ENCODE results near the gene LGR6.
A peak's percentile ranks its signal among the peaks of the same experiment; 100 is the strongest.
"Not testable (repeated sequence)": the region's sequence is repeated elsewhere in the genome, so short reads cannot be mapped to it uniquely, and the experiment has no call there.

Gene LGR6

GRCh38 chr1:202193614-202194327, at the start of gene LGR6:
TSS of gene LGR6 (plus strand) at chr1:202193799. CDS start at chr1:202193990, 191 bp downstream.
- Histone ChIP-seq H3K4me3 (ENCODE audit: insufficient read length, low read depth) (peak within 1 kb of the TSS; percentile 34), H3K4me1 (ENCODE audit: insufficient read depth, insufficient read length) (peaks cover 18% of the 10 kb centered on the region), H3K27me3 (ENCODE audit: insufficient read depth, insufficient read length) (peaks cover 42% of the 10 kb centered on the region), H3K9ac (ENCODE audit: insufficient read length, low read depth) (peak within 1 kb of the TSS; percentile 63), H3K9me3 (ENCODE audit: insufficient read depth, low read length) (no peaks in the 10 kb centered on the region; the same call in 1 of the 2 replicates), H3K36me3 (ENCODE audit: insufficient read depth, insufficient read length, low read length) (no peaks in the 10 kb centered on the region)
- peak; percentile 75 for TF ChIP-seq SUZ12 (IDR thresholded peaks at IDR 0.05; ENCODE audit: extremely low read depth, insufficient read depth, insufficient read length)
- no peak for TF ChIP-seq ZNF274 (IDR thresholded peaks at IDR 0.05; ENCODE audit: low read depth, low read length)
- DNase-seq (ENCODE audit: low read depth, low spot score) = no peak

GRCh38 chr1:202144402-202145067, 49.1 kb upstream of the LGR6 start, which contains the start of gene ARL8A:
TSS of gene ARL8A (minus strand) at chr1:202144737. CDS start at chr1:202144572, 165 bp downstream.
- Histone ChIP-seq H3K9me3 (ENCODE audit: insufficient read depth, low read length) (no peaks in the 10 kb centered on the region), H3K9ac (ENCODE audit: insufficient read length, low read depth) (peak within 1 kb of the TSS; percentile 88), H3K36me3 (ENCODE audit: insufficient read depth, insufficient read length, low read length) (peaks cover 22% of the 10 kb centered on the region), H3K4me1 (ENCODE audit: insufficient read depth, insufficient read length) (peaks cover 6% of the 10 kb centered on the region), H3K27me3 (ENCODE audit: insufficient read depth, insufficient read length) (peaks cover 17% of the 10 kb centered on the region), H3K4me3 (ENCODE audit: insufficient read length, low read depth) (peak within 1 kb of the TSS; percentile 85)
- TF ChIP-seq SUZ12 (IDR thresholded peaks at IDR 0.05; ENCODE audit: extremely low read depth, insufficient read depth, insufficient read length) (no peak), ZNF274 (IDR thresholded peaks at IDR 0.05; ENCODE audit: low read depth, low read length) (no peak), YY1 (IDR thresholded peaks at IDR 0.05; ENCODE audit: insufficient read depth, insufficient read length) (no peak)
- DNase-seq (ENCODE audit: low read depth, low spot score) = no peak

GRCh38 chr1:202145068-202145743, 48.4 kb upstream of the LGR6 start:
- Histone ChIP-seq H3K4me1 (ENCODE audit: insufficient read depth, insufficient read length) (peaks cover 6% of the 10 kb centered on the region), H3K36me3 (ENCODE audit: insufficient read depth, insufficient read length, low read length) (peaks cover 22% of the 10 kb centered on the region), H3K27me3 (ENCODE audit: insufficient read depth, insufficient read length) (peaks cover 17% of the 10 kb centered on the region), H3K4me3 (ENCODE audit: insufficient read length, low read depth) (peak overlapping the region; percentile 85), H3K9me3 (ENCODE audit: insufficient read depth, low read length) (no peaks in the 10 kb centered on the region), H3K9ac (ENCODE audit: insufficient read length, low read depth) (peak overlapping the region; percentile 88)
- no peak for DNase-seq (ENCODE audit: low read depth, low spot score)
- TF ChIP-seq SUZ12 (IDR thresholded peaks at IDR 0.05; ENCODE audit: extremely low read depth, insufficient read depth, insufficient read length) = no peak
- TF ChIP-seq ZNF274 (IDR thresholded peaks at IDR 0.05; ENCODE audit: low read depth, low read length) = no peak
- TF ChIP-seq YY1 (IDR thresholded peaks at IDR 0.05; ENCODE audit: insufficient read depth, insufficient read length) = no peak

- not testable (repeated sequence) for H3K4me1 ChIP-seq (ENCODE audit: insufficient read depth, insufficient read length); H3K4me3 ChIP-seq (ENCODE audit: insufficient read length, low read depth); H3K9me3 ChIP-seq (ENCODE audit: insufficient read depth, low read length); H3K9ac ChIP-seq (ENCODE audit: insufficient read length, low read depth); DNase-seq (ENCODE audit: low read depth, low spot score)
- H3K36me3 ChIP-seq (ENCODE audit: insufficient read depth, insufficient read length, low read length) = peaks cover 17% of the 10 kb centered on the region
- peaks cover 17% of the 10 kb centered on the region for H3K27me3 ChIP-seq (ENCODE audit: insufficient read depth, insufficient read length)
Measured at GRCh38 chr1:202145744-202146140, 47.9 kb upstream of the LGR6 start.

GRCh38 chr1:202146279-202146678, 47.3 kb upstream of the LGR6 start:
- H3K36me3 ChIP-seq (ENCODE audit: insufficient read depth, insufficient read length, low read length) = peaks cover 13% of the 10 kb centered on the region
- peaks cover 6% of the 10 kb centered on the region for H3K4me1 ChIP-seq (ENCODE audit: insufficient read depth, insufficient read length)
- H3K4me3 ChIP-seq (ENCODE audit: insufficient read length, low read depth) = no peak overlapping the region
- peaks cover 17% of the 10 kb centered on the region for H3K27me3 ChIP-seq (ENCODE audit: insufficient read depth, insufficient read length)
- TF ChIP-seq YY1 (IDR thresholded peaks at IDR 0.05; ENCODE audit: insufficient read depth, insufficient read length) = no peak
- no peak for TF ChIP-seq ZNF274 (IDR thresholded peaks at IDR 0.05; ENCODE audit: low read depth, low read length)
- TF ChIP-seq SUZ12 (IDR thresholded peaks at IDR 0.05; ENCODE audit: extremely low read depth, insufficient read depth, insufficient read length) = no peak
- H3K9me3 ChIP-seq (ENCODE audit: insufficient read depth, low read length) = no peaks in the 10 kb centered on the region
- DNase-seq (ENCODE audit: low read depth, low spot score) = no peak
- H3K9ac ChIP-seq (ENCODE audit: insufficient read length, low read depth) = no peak overlapping the region

- H3K4me1 ChIP-seq (ENCODE audit: insufficient read depth, insufficient read length) = peaks cover 6% of the 10 kb centered on the region
- H3K36me3 ChIP-seq (ENCODE audit: insufficient read depth, insufficient read length, low read length) = peaks cover 13% of the 10 kb centered on the region
- H3K27me3 ChIP-seq (ENCODE audit: insufficient read depth, insufficient read length) = peaks cover 17% of the 10 kb centered on the region
- no peak for DNase-seq (ENCODE audit: low read depth, low spot score)
- no peaks in the 10 kb centered on the region for H3K9me3 ChIP-seq (ENCODE audit: insufficient read depth, low read length)
- H3K9ac ChIP-seq (ENCODE audit: insufficient read length, low read depth) = no peak overlapping the region
- no peak for TF ChIP-seq ZNF274 (IDR thresholded peaks at IDR 0.05; ENCODE audit: low read depth, low read length)
- TF ChIP-seq SUZ12 (IDR thresholded peaks at IDR 0.05; ENCODE audit: extremely low read depth, insufficient read depth, insufficient read length) = no peak
- no peak for TF ChIP-seq YY1 (IDR thresholded peaks at IDR 0.05; ENCODE audit: insufficient read depth, insufficient read length)
- H3K4me3 ChIP-seq (ENCODE audit: insufficient read length, low read depth) = no peak overlapping the region
Measured at GRCh38 chr1:202146993-202147392, 46.6 kb upstream of the LGR6 start.

GRCh38 chr1:202148391-202148790, 45.2 kb upstream of the LGR6 start:
- H3K4me3 ChIP-seq (ENCODE audit: insufficient read length, low read depth) = no peak overlapping the region
- TF ChIP-seq SUZ12 (IDR thresholded peaks at IDR 0.05; ENCODE audit: extremely low read depth, insufficient read depth, insufficient read length) (no peak), YY1 (IDR thresholded peaks at IDR 0.05; ENCODE audit: insufficient read depth, insufficient read length) (no peak), ZNF274 (IDR thresholded peaks at IDR 0.05; ENCODE audit: low read depth, low read length) (no peak)
- H3K27me3 ChIP-seq (ENCODE audit: insufficient read depth, insufficient read length) = peaks cover 17% of the 10 kb centered on the region
- no peak for DNase-seq (ENCODE audit: low read depth, low spot score)
- H3K4me1 ChIP-seq (ENCODE audit: insufficient read depth, insufficient read length) = peaks cover 3% of the 10 kb centered on the region
- H3K9me3 ChIP-seq (ENCODE audit: insufficient read depth, low read length) = no peaks in the 10 kb centered on the region
- no peak overlapping the region for H3K9ac ChIP-seq (ENCODE audit: insufficient read length, low read depth)
- H3K36me3 ChIP-seq (ENCODE audit: insufficient read depth, insufficient read length, low read length) = no peaks in the 10 kb centered on the region

Measured in NT2/D1 (cell line).